ENCODE data around the gene MYH11.
"Not testable (repeated sequence)": the region's sequence is repeated elsewhere in the genome, so short reads cannot be mapped to it uniquely, and the experiment has no call there.

Gene MYH11

DNA sequence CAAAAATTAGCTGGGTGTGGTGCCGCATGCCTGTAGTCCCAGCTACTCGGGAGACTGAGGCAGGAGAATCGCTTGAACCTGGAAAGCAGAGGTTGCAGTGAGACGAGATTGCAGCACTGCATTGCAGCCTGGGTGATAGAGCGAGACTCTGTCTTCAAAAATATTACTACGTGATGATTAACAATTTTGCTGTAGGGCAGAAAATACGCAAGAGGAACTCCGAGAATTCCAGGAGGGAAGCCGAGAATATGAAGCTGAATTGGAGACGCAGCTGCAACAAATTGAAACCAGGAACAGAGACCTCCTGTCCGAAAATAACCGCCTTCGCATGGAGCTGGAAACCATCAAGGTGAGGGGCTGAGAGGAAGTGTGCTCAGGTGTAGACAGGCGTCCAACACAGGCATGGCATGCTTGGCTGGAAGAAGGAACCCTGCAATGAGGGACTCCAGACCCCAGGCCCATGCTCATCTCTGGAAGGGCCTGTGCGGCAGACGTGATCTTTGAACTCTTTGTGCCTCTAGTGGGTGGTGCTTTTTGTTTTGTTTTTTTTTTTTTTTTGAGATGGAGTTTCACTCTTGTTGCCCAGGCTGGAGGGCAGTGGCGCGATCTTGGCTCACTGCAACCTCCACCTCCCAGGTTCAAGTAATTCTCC, 189.6 kb downstream of the MYH11 start:
- no peak for DNase-seq (ENCODE audit: low spot score)

DNA sequence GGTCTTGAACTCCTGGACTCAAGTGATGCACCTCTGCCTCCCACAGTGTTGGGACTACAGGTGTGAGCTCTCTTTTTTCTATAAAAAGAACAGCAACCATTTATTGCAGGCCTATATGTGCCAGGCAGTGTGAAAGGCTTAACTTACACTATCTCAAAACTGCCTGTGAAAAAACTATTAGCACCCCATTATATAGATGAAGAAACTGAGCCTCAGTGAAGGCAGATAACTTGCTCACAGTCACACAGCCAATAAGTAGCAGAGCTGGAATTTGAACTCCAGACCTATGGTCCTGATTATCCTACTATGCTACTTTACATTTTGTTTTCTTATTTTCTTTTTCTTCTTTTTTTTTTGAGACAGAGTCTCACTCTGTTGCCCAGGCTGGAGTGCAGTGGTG, 191.7 kb downstream of the MYH11 start:
- DNase-seq (ENCODE audit: low spot score) = no peak

DNA sequence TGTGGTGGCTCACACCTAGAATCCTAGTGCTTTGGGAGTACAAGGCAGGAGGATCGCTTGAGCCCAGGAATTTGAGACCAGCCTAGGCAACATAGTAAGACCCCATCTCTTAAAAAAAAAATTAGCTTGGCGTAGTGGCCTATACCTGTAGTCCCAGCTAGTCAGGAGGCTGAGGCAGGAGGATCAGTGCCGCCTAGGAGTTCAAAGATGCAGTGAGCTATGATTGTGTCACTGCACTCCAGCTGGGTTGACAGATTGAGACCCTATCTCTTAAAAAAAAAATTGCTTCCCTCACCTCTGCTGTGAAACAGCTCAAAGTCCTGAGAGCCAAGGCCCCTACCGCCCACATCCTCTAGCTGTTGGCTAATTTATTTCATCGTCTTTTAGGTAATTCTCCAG, 196.6 kb downstream of the MYH11 start:
- DNase-seq (ENCODE audit: low spot score) = no peak

DNA sequence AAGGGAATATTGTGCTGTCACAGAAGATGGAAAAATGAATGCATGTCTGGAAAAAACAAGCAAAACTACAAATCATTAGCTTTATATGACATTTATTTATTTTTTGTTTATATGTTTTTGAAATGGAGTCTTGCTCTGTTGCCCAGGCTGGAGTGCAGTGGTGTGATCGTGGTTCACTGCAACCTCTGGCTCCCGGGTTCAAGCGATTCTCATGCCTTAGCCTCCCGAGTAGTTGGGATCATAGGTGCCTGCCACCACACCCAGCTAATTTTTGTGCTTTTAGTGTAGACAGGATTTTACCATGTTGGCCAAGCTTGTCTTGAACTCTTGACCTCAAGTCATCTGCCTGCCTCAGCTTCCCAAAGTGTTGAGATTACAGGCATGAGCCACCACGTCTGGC, 198.3 kb downstream of the MYH11 start:
- no peak for DNase-seq (ENCODE audit: low spot score)

DNA sequence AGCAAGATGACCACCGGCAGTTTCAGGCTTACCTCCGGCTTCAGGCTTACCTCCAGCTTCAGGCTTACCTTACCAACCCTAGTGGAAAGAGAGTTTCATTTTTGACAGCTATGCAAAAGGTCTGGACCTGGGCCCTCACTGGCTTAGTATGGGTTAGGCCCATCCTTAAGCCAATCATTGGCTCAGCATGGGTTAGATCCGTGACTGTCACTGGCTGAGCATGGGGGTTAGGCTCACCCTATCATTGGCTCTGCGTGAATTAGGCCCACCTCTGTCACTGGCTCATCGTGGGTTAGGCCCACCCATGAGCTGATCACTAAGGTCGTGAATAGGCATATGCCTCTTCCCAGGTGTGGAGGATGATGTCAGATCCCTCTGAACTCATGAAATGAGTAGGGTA, 198.7 kb downstream of the MYH11 start:
- no peak for DNase-seq (ENCODE audit: low spot score)

DNA sequence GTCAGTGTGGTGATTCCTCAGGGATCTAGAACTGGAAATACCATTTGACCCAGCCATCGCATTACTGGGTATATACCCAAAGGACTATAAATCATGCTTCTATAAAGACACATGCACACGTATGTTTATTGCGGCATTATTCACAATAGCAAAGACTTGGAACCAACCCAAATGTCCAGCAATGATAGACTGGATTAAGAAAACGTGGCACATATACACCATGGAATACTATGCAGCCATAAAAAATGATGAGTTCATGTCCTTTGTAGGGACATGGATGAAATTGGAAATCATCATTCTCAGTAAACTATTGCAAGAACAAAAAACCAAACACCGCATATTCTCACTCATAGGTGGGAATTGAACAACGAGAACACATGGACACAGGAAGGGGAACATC, 201.3 kb downstream of the MYH11 start:
- not testable (repeated sequence) for DNase-seq (ENCODE audit: low spot score)

DNA sequence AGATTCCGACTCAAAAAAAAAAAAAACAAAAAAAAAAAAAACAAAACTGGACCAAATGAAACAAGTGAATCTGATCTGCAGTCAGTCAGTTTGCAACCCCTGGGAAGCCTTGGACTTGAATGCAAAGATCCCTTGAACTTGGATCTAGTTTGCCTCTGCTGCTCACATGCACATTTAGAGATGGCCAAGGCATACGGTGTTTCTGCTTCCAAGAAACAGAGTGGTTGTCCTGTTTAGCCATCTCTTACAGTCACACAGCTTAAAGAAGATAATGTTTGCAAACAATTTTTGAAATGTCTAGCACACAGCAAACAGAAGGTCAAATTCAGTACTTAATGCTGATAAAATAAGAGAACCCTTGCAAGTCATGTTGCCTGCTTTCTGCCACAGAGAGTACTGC, 202.2 kb downstream of the MYH11 start:
- DNase-seq (ENCODE audit: low spot score) = no peak

DNA sequence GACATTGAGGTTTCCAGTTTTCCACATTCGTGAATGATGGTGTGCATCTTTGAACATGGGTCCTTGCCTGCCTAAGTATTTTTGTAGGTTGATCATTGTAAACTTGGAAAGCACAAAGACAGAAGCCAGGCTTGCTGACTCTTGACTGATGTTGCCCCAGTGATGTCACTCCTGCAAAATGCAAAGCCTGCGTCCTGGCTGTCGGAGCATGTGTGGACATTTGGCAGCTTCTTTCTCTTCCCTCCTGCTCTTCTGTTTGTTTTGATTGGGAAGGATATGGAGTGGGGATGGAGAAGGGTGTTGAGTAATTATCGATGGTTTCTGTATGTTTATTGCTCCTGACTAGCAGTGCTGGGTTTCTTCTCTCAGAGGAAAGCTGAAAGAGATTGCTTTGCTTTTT, 203.6 kb downstream of the MYH11 start:
- DNase-seq (ENCODE audit: low spot score) = peak; percentile 82

Data from AG08395 (cell line).